ENCODE results near the gene SMAD7.
A peak's percentile ranks its signal among the peaks of the same experiment; 100 is the strongest.

GRCh38 chr18:48932822-48933510, 17.8 kb downstream of the SMAD7 start:
- TF ChIP-seq TAF1 (IDR thresholded peaks at IDR 0.05; ENCODE audit: borderline replicate concordance, insufficient read depth, low read length) (no peak), REST (IDR thresholded peaks at IDR 0.05; ENCODE audit: insufficient read depth in 1 of 2, low read depth in 2 of 2, low read length in 2 of 2) (no peak), POLR2AphosphoS5 (IDR thresholded peaks at IDR 0.05; ENCODE audit: low read depth, low read length) (no peak), SIN3A (IDR thresholded peaks at IDR 0.05; ENCODE audit: borderline replicate concordance, insufficient read depth, low read length) (peak; percentile 7; the same call in 1 of the 2 replicates), FOXP2 (optimal IDR thresholded peaks at IDR 0.05; ENCODE audit: borderline replicate concordance, extremely low read depth, extremely low read length, insufficient read depth) (no peak)
